Sigmoid colon (tissue), 4 donors: ENCODE results near the gene TSC22D1.

Source experiments
- EP300 ChIP-seq, 4 donors: sonication (generic); formaldehyde crosslinking; IDR thresholded peaks; one replicate each; pipeline ENCODE4 v1.6.1; 2017; ENCODE audit warnings: antibody characterized with exemption in 4 of 4
- POLR2A ChIP-seq, 2 donors: fragments of 450-650 bp; IDR thresholded peaks; one replicate each; pipeline ENCODE4 v1.6.1; 2016; ENCODE audit warnings: antibody characterized with exemption in 2 of 2, mild to moderate bottlenecking in 2 of 2, moderate library complexity in 2 of 2
- TF ChIP-seq, protein P1 (sequence below), 4 experiments: fragments of 450-650 bp in 3 of 4; fragments of 200-600 bp in 1 of 4; IDR thresholded peaks; one replicate each; pipeline ENCODE4 v1.5.1; 2016 to 2019; ENCODE audit warnings: antibody characterized with exemption in 4 of 4, mild to moderate bottlenecking in 3 of 4, moderate library complexity in 2 of 4

DNA sequence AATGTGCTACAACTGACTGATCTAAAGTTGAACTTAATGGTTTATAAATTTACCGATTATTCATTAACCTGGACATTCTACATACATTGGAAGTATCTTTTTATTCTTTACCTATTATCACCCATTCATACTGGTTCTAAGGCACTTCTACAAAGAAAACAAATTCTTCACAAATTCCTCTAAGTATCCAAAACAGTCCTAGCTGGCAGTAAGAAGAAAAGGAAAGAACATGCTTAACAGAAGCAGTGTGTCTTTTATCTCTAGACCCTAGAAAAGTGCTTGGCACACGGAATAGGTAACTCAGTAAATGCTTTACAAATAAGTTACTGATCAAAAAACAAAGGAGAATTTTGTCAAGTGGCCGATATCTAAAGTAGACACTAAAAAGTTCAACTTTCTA lies 32.8 kb downstream of the TSC22D1 start:
- TF ChIP-seq, protein P1, sequence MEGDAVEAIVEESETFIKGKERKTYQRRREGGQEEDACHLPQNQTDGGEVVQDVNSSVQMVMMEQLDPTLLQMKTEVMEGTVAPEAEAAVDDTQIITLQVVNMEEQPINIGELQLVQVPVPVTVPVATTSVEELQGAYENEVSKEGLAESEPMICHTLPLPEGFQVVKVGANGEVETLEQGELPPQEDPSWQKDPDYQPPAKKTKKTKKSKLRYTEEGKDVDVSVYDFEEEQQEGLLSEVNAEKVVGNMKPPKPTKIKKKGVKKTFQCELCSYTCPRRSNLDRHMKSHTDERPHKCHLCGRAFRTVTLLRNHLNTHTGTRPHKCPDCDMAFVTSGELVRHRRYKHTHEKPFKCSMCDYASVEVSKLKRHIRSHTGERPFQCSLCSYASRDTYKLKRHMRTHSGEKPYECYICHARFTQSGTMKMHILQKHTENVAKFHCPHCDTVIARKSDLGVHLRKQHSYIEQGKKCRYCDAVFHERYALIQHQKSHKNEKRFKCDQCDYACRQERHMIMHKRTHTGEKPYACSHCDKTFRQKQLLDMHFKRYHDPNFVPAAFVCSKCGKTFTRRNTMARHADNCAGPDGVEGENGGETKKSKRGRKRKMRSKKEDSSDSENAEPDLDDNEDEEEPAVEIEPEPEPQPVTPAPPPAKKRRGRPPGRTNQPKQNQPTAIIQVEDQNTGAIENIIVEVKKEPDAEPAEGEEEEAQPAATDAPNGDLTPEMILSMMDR (IDR thresholded peaks at IDR 0.05): no peak
- TF ChIP-seq POLR2A (IDR thresholded peaks at IDR 0.05) (no peak), EP300 (IDR thresholded peaks at IDR 0.05) (no peak)
